Loucy (cell line): Measurements from ENCODE around the gene KPNB1.

Experiments used
- CTCF ChIP-seq: fragments of 200-600 bp; sonication (generic); conservative IDR thresholded peaks from 2 replicates; pipeline ENCODE4 v1.5.1; 2014; ENCODE audit warnings: mild to moderate bottlenecking, antibody characterized with exemption, low read length
- EZH2phosphoT487 ChIP-seq: fragments of 200-600 bp; IDR thresholded peaks from 2 replicates; pipeline ENCODE4 v1.6.1; 2018; ENCODE audit warnings: antibody characterized with exemption, mild to moderate bottlenecking, moderate library complexity, borderline replicate concordance

DNA sequence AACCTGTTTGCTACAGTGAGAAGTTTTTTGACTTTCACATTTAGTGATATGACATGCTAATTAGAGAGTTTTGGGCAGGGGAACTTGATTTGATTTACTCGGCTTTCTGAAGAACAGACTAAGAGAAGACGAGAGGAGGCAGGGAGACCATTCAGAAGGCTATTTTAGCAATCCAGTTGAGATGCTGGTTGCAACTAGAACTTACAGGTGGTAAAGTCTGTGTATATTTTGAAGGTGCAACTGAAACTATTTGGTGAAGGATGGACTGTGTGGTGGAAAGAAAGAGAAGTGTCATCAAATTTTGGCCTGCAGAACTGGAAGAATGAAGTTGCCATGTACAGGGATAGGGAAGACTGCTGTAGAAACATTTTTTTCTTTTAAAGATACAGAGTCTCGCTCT is 42.2 kb upstream of the KPNB1 start:
- no peak for TF ChIP-seq CTCF
- no peak for TF ChIP-seq EZH2phosphoT487
